Smooth muscle cell (in vitro differentiated cells): ENCODE results near the gene POLR3B. TPM values are rescaled to one million over a fixed set of nuclear protein-coding genes. Genes with fewer than 3 reads are reported as not detected.

Experiments
- DNase-seq: peaks from one replicate; lab custom pipeline; 2025; ENCODE audit not compliant: unreplicated experiment; lab: John Stamatoyannopoulos, UW
- H2AFZ ChIP-seq: fragments of 200-600 bp; sonication (generic); 2 replicates; pipeline ENCODE4 v1.6.0; 2016; ENCODE audit warnings: antibody characterized with exemption, low read depth, mild to moderate bottlenecking
- H3F3A ChIP-seq: fragments of 200-600 bp; sonication (generic); 2 replicates; pipeline ENCODE4 v1.6.0; 2017; ENCODE audit warnings: antibody characterized with exemption, low read depth
- H3K27ac ChIP-seq: fragments of 200-600 bp; sonication (generic); 2 replicates; pipeline ENCODE4 v1.5.1; 2016; ENCODE audit warnings: low read depth, mild to moderate bottlenecking
- H3K27me3 ChIP-seq: fragments of 200-600 bp; sonication (generic); 2 replicates; pipeline ENCODE4 v1.6.1; 2016; ENCODE audit warnings: low read depth, mild to moderate bottlenecking
- H3K36me3 ChIP-seq: fragments of 200-600 bp; sonication (generic); 2 replicates; pipeline ENCODE4 v1.5.1; 2016; ENCODE audit warnings: low read depth
- H3K4me1 ChIP-seq: fragments of 200-600 bp; sonication (generic); 2 replicates; pipeline ENCODE4 v1.5.1; 2016; ENCODE audit warnings: low read depth
- H3K4me2 ChIP-seq: fragments of 200-600 bp; sonication (generic); 2 replicates; pipeline ENCODE4 v1.6.0; 2016; ENCODE audit warnings: mild to moderate bottlenecking
- H3K4me3 ChIP-seq: fragments of 200-600 bp; sonication (generic); 2 replicates; pipeline ENCODE4 v1.5.1; 2016; ENCODE audit warnings: mild to moderate bottlenecking
- H3K79me2 ChIP-seq: fragments of 200-600 bp; sonication (generic); 2 replicates; pipeline ENCODE4 v1.6.0; 2016; ENCODE audit warnings: low read depth, mild to moderate bottlenecking
- H3K9ac ChIP-seq: fragments of 200-600 bp; sonication (generic); 2 replicates; pipeline ENCODE4 v1.6.0; 2016; ENCODE audit warnings: low read depth
- H3K9me3 ChIP-seq: fragments of 200-600 bp; sonication (generic); replicated peaks from 2 replicates; pipeline ENCODE4 v1.5.1; 2016; ENCODE audit warnings: low read depth
- H4K20me1 ChIP-seq: fragments of 200-600 bp; sonication (generic); 2 replicates; pipeline ENCODE4 v1.6.0; 2016; ENCODE audit warnings: low read depth
- CTCF ChIP-seq: fragments of 200-600 bp; sonication (generic); IDR thresholded peaks from 2 replicates; pipeline ENCODE4 v1.5.1; 2017; ENCODE audit warnings: borderline replicate concordance, mild to moderate bottlenecking, antibody characterized with exemption; ENCODE audit not compliant: insufficient read depth, poor library complexity, severe bottlenecking
- WGBS: methylation state at CpG from one replicate; pipeline ENCODE4 v1.1.7; 2016; ENCODE audit warnings: low lambda C conversion rate; 5-methylcytosine and 5-hydroxymethylcytosine counted together
- polyA plus RNA-seq: library from polyadenylated mRNA; unstranded; fragments of >200 nt; fragmentation: Nextera tagmentation; extraction: Ambion mirVana; gene quantifications from 2 replicates; pipeline ENCODE4 v1.2.1, GENCODE V29; 2016
- total RNA-seq: library from RNA; depleted of rRNA; stranded (reverse); fragments of >200 nt; gene quantifications from 2 replicates; pipeline ENCODE4 v1.2.3, GENCODE V29; 2014

Gene POLR3B
- total and polyA plus RNA-seq, 2 experiments from 2014 or later = 7.3 to 7.5 TPM

GRCh38 chr12:106315523-106315922 lies 42.0 kb upstream of the POLR3B start:
- Histone ChIP-seq H3K4me1 (no peaks in the 10 kb centered on the region), H4K20me1 (no peaks in the 10 kb centered on the region), H2AFZ (no peak overlapping the region), H3K9ac (no peak overlapping the region), H3K36me3 (peaks cover 5% of the 10 kb centered on the region), H3K79me2 (no peaks in the 10 kb centered on the region), H3K27me3 (no peaks in the 10 kb centered on the region), H3F3A (peaks cover 3% of the 10 kb centered on the region), H3K27ac (no peak overlapping the region), H3K4me2 (no peak overlapping the region), H3K9me3 (no peaks in the 10 kb centered on the region), H3K4me3 (no peak overlapping the region)
- no peak for DNase-seq
- WGBS = 89% methylated on average over 4 of the region's 4 CpGs
- TF ChIP-seq CTCF = no peak

GRCh38 chr12:106317406-106318082 lies 40.0 kb upstream of the POLR3B start:
- DNase-seq = no peak
- Histone ChIP-seq H2AFZ (no peak overlapping the region), H3K9ac (no peak overlapping the region), H3K4me1 (no peaks in the 10 kb centered on the region), H3K27me3 (no peaks in the 10 kb centered on the region), H3K4me3 (no peak overlapping the region), H3K27ac (no peak overlapping the region), H4K20me1 (no peaks in the 10 kb centered on the region), H3K9me3 (no peaks in the 10 kb centered on the region), H3K36me3 (peaks cover 12% of the 10 kb centered on the region), H3F3A (no peaks in the 10 kb centered on the region), H3K4me2 (no peak overlapping the region), H3K79me2 (no peaks in the 10 kb centered on the region)
- TF ChIP-seq CTCF = no peak
- WGBS = 94% methylated on average over 6 of the region's 6 CpGs

- H2AFZ ChIP-seq = no peak overlapping the region
- 72% methylated on average over 7 of the region's 7 CpGs for WGBS
- no peak for TF ChIP-seq CTCF
These were observed 36.3 kb upstream of the POLR3B start for GRCh38 chr12:106321139-106321850.

More at GRCh38 chr12:106321139-106321850, 36.3 kb upstream of the POLR3B start:
- no peak overlapping the region for H3K4me3 ChIP-seq
- no peak overlapping the region for H3K4me2 ChIP-seq
- no peaks in the 10 kb centered on the region for H3K9me3 ChIP-seq
- H3K36me3 ChIP-seq = peaks cover 13% of the 10 kb centered on the region
- H3K27me3 ChIP-seq = no peaks in the 10 kb centered on the region
- H3K9ac ChIP-seq = no peak overlapping the region
- no peaks in the 10 kb centered on the region for H4K20me1 ChIP-seq
- no peaks in the 10 kb centered on the region for H3K4me1 ChIP-seq
- no peak overlapping the region for H3K27ac ChIP-seq
- DNase-seq = no peak
- H3F3A ChIP-seq = no peaks in the 10 kb centered on the region
- H3K79me2 ChIP-seq = no peaks in the 10 kb centered on the region
